Hepatocyte (in vitro differentiated cells): ENCODE results near the gene C10orf105.

ENCODE experiments used
- EZH2 ChIP-seq: fragments of 200-600 bp; sonication (generic); IDR thresholded peaks from 2 replicates; pipeline ENCODE4 v1.6.1; 2016; ENCODE audit warnings: antibody characterized with exemption, mild to moderate bottlenecking, borderline replicate concordance
- EZH2phosphoT487 ChIP-seq: fragments of 200-600 bp; sonication (generic); IDR thresholded peaks from one replicate; pipeline ENCODE4 v1.6.1; 2018; ENCODE audit warnings: antibody characterized with exemption, mild to moderate bottlenecking, low read depth, moderate library complexity; ENCODE audit not compliant: unreplicated experiment, severe bottlenecking
- TF ChIP-seq, protein P1 (sequence below): fragments of 200-600 bp; sonication (generic); IDR thresholded peaks from 2 replicates; pipeline ENCODE4 v1.5.1; 2016; ENCODE audit warnings: antibody characterized with exemption, mild to moderate bottlenecking; ENCODE audit not compliant: poor library complexity

DNA sequence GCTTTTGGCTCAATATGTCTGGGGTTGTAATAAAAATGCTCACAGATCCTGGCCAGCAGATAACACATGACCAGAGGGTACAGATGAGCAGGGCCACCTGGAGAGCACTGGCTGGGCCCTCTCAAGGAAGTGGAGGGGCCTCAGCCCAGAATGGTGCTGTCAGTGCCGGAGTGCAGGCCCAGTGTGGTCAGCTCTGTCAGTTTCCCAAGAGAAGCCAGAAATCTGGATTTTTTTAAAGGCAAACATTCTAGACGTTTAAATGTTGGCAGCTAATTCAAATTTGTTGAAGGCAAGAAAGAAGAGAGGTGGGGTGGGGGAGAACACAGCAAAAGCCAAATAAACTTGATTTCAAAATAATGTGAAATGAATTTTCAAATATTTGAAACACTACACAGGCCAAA, 2.0 kb downstream of the C10orf105 start:
- TF ChIP-seq EZH2 = no peak
- TF ChIP-seq, protein P1, sequence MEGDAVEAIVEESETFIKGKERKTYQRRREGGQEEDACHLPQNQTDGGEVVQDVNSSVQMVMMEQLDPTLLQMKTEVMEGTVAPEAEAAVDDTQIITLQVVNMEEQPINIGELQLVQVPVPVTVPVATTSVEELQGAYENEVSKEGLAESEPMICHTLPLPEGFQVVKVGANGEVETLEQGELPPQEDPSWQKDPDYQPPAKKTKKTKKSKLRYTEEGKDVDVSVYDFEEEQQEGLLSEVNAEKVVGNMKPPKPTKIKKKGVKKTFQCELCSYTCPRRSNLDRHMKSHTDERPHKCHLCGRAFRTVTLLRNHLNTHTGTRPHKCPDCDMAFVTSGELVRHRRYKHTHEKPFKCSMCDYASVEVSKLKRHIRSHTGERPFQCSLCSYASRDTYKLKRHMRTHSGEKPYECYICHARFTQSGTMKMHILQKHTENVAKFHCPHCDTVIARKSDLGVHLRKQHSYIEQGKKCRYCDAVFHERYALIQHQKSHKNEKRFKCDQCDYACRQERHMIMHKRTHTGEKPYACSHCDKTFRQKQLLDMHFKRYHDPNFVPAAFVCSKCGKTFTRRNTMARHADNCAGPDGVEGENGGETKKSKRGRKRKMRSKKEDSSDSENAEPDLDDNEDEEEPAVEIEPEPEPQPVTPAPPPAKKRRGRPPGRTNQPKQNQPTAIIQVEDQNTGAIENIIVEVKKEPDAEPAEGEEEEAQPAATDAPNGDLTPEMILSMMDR = no peak
- TF ChIP-seq EZH2phosphoT487 = no peak
